VCaP (cell line): ENCODE data around the gene IRF2BP1.

Experiments used
- H3K27ac ChIP-seq: fragments of 450-650 bp; 2 replicates; pipeline ENCODE4 v1.5.1; 2017
- CTCF ChIP-seq: fragments of 450-650 bp; conservative IDR thresholded peaks from 2 replicates; pipeline ENCODE4 v1.5.1; 2017; ENCODE audit warnings: mild to moderate bottlenecking, moderate library complexity

IRF2BP1 gene

GRCh38 chr19:45878043-45878794, 7.7 kb downstream of the IRF2BP1 start:
- H3K27ac ChIP-seq, result peak overlapping the region; percentile 53
- TF ChIP-seq CTCF, result no peak

- H3K27ac ChIP-seq, result no peak overlapping the region
- TF ChIP-seq CTCF, result no peak
Measured at GRCh38 chr19:45876411-45877197, 9.3 kb downstream of the IRF2BP1 start.

GRCh38 chr19:45876161-45876410, 9.9 kb downstream of the IRF2BP1 start:
- no peak for TF ChIP-seq CTCF
- H3K27ac ChIP-seq, result no peak overlapping the region

GRCh38 chr19:45874620-45874966, 11.3 kb downstream of the IRF2BP1 start:
- TF ChIP-seq CTCF, result no peak
- no peak overlapping the region for H3K27ac ChIP-seq

GRCh38 chr19:45873219-45873772, 12.6 kb downstream of the IRF2BP1 start:
- no peak for TF ChIP-seq CTCF
- no peak overlapping the region for H3K27ac ChIP-seq

GRCh38 chr19:45872095-45872919, 13.6 kb downstream of the IRF2BP1 start:
- no peak overlapping the region for H3K27ac ChIP-seq

More at GRCh38 chr19:45872095-45872919, 13.6 kb downstream of the IRF2BP1 start:
- TF ChIP-seq CTCF, result no peak
